SK-N-SH (cell line): ENCODE measurements around the gene CARD18. TPM values are rescaled to one million over a fixed set of nuclear protein-coding genes. Genes with fewer than 3 reads are reported as not detected.

Source experiments
- CTCF ChIA-PET: fragments of 300-600, 350-600 bp; formaldehyde crosslinking; extraction: SDS; loops from one replicate; lab custom pipeline; 2021; lab: Yijun Ruan, JAX
- POLR2A ChIA-PET: fragments of 350-600 bp; sonication (Branson Sonifier 250); formaldehyde crosslinking; extraction: SDS; loops from one replicate; lab custom pipeline; 2020; ENCODE audit warnings: antibody characterized with exemption, inconsistent platforms; lab: Yijun Ruan, JAX
- DNase-seq: peaks from one replicate; pipeline ENCODE4 v3.0.0; 2012
- H2AFZ ChIP-seq: fragments of 200-600 bp; sonication (generic); 2 replicates; pipeline ENCODE4 v1.8.1; 2016; ENCODE audit warnings: antibody characterized with exemption, mild to moderate bottlenecking, low read depth
- H3F3A ChIP-seq: fragments of 200-600 bp; sonication (generic); replicated peaks from 2 replicates; pipeline ENCODE3; 2016; ENCODE audit warnings: antibody characterized with exemption, mild to moderate bottlenecking; ENCODE audit not compliant: insufficient read depth
- H3K27ac ChIP-seq, 2 experiments: fragments of 200-500 bp in 1 of 2; fragments of 200-600 bp in 1 of 2; sonication (Bioruptor generic) in 1 of 2; sonication (generic), shearing (Covaris generic) in 1 of 2; 2 replicates each; pipeline versions ENCODE4 v1.5.1 to v1.6.1; 2014 to 2016; ENCODE audit warnings: low read depth in 2 of 2, inconsistent platforms in 1 of 2, low read length in 1 of 2, mild to moderate bottlenecking in 1 of 2, mixed read lengths in 1 of 2
- H3K27me3 ChIP-seq: fragments of 200-600 bp; sonication (generic), shearing (Covaris generic); 2 replicates; pipeline ENCODE4 v1.6.1; 2016; ENCODE audit warnings: mixed run types; ENCODE audit not compliant: insufficient read depth
- H3K36me3 ChIP-seq, 2 experiments: fragments of 200-500 bp in 1 of 2; fragments of 200-600 bp in 1 of 2; sonication (Bioruptor generic) in 1 of 2; sonication (generic) in 1 of 2; replicated peaks in 1 of 2; 2 replicates each; pipeline versions ENCODE3 to v1.5.1; 2014 to 2016; ENCODE audit warnings: low read length in 1 of 2, mild to moderate bottlenecking in 1 of 2; ENCODE audit not compliant: insufficient read depth in 2 of 2, control insufficient read depth in 1 of 2
- H3K4me1 ChIP-seq, 2 experiments: fragments of 200-500 bp in 1 of 2; fragments of 200-600 bp in 1 of 2; sonication (Bioruptor generic) in 1 of 2; sonication (generic), shearing (Covaris generic) in 1 of 2; 2 replicates each; pipeline versions ENCODE4 v1.5.1 to v1.6.1; 2014 to 2016; ENCODE audit warnings: low read depth in 1 of 2, low read length in 1 of 2, mixed run types in 1 of 2; ENCODE audit not compliant: insufficient read depth in 2 of 2, control insufficient read depth in 1 of 2
- H3K4me2 ChIP-seq: fragments of 200-600 bp; sonication (generic), shearing (Covaris generic); 2 replicates; pipeline ENCODE4 v1.6.1; 2017; ENCODE audit warnings: mixed run types
- H3K4me3 ChIP-seq, 2 experiments: fragments of 200-500 bp in 1 of 2; fragments of 200-600 bp in 1 of 2; sonication (Bioruptor generic) in 1 of 2; sonication (generic), shearing (Covaris generic) in 1 of 2; 2 replicates each; pipeline versions ENCODE4 v1.5.1 to v1.8.1; 2014 to 2016; ENCODE audit warnings: low read depth in 2 of 2, inconsistent platforms in 1 of 2, low read length in 1 of 2, mild to moderate bottlenecking in 1 of 2, mixed read lengths in 1 of 2, moderate library complexity in 1 of 2
- H3K79me2 ChIP-seq: fragments of 200-600 bp; sonication (generic); 2 replicates; pipeline ENCODE4 v1.8.1; 2017; ENCODE audit warnings: mild to moderate bottlenecking; ENCODE audit not compliant: insufficient read depth
- H3K9ac ChIP-seq: fragments of 200-600 bp; sonication (generic); 2 replicates; pipeline ENCODE4 v1.6.1; 2017; ENCODE audit warnings: mixed run types
- H3K9me2 ChIP-seq: fragments of 200-600 bp; sonication (generic); 2 replicates; pipeline ENCODE4 v1.6.1; 2017; ENCODE audit warnings: mixed run types
- H3K9me3 ChIP-seq: fragments of 200-600 bp; sonication (generic); 2 replicates; pipeline ENCODE4 v1.6.1; 2017; ENCODE audit warnings: mixed run types, mild to moderate bottlenecking, moderate library complexity
- H4K20me1 ChIP-seq: fragments of 200-600 bp; sonication (generic); 2 replicates; pipeline ENCODE4 v1.6.1; 2017; ENCODE audit warnings: mild to moderate bottlenecking, mixed run types; ENCODE audit not compliant: insufficient read depth
- CHD2 ChIP-seq: fragments of 150-350 bp; IDR thresholded peaks from 2 replicates; pipeline ENCODE4 v1.6.1; 2018; ENCODE audit warnings: low read length; ENCODE audit not compliant: partially characterized antibody
- EZH2phosphoT487 ChIP-seq: fragments of 200-600 bp; sonication (generic); IDR thresholded peaks from 2 replicates; pipeline ENCODE4 v1.6.1; 2017; ENCODE audit warnings: low read depth, mixed run types, mild to moderate bottlenecking, antibody characterized with exemption, moderate library complexity, borderline replicate concordance
- GATA2 ChIP-seq: sonication (generic); formaldehyde crosslinking; IDR thresholded peaks from 2 replicates; pipeline ENCODE4 v1.5.0; 2020; ENCODE audit warnings: mild to moderate bottlenecking, missing genetic modification reagents
- JUND ChIP-seq: IDR thresholded peaks from 2 replicates; pipeline ENCODE4 v1.4.0; 2012
- MEF2A ChIP-seq: IDR thresholded peaks from 2 replicates; pipeline ENCODE4 v1.4.0; 2012; ENCODE audit warnings: low read depth, borderline replicate concordance
- NRF1 ChIP-seq: IDR thresholded peaks from 2 replicates; pipeline ENCODE4 v1.6.1; 2012; ENCODE audit warnings: low read depth, mild to moderate bottlenecking, low read length
- POLR2AphosphoS5 ChIP-seq: IDR thresholded peaks from 2 replicates; pipeline ENCODE4 v1.6.1; 2012; ENCODE audit warnings: low read depth, low read length
- RCOR1 ChIP-seq: fragments of 150-350 bp; IDR thresholded peaks from 2 replicates; pipeline ENCODE4 v1.6.1; 2017; ENCODE audit warnings: antibody characterized with exemption, low read length
- RXRA ChIP-seq: IDR thresholded peaks from 2 replicates; pipeline ENCODE4 v1.4.0; 2012; ENCODE audit warnings: low read depth, mild to moderate bottlenecking, borderline replicate concordance
- SIN3A ChIP-seq: IDR thresholded peaks from 2 replicates; pipeline ENCODE4 v1.6.1; 2012; ENCODE audit warnings: low read depth, mild to moderate bottlenecking, low read length, moderate library complexity, borderline replicate concordance
- SMC3 ChIP-seq: IDR thresholded peaks from 2 replicates; pipeline ENCODE4 v1.6.1; 2012; ENCODE audit warnings: low read depth, low read length, improper control_type of control experiment
- TCF12 ChIP-seq: IDR thresholded peaks from 2 replicates; pipeline ENCODE4 v1.4.0; 2012
- TEAD4 ChIP-seq: IDR thresholded peaks from 2 replicates; pipeline ENCODE4 v1.4.0; 2012; ENCODE audit warnings: mild to moderate bottlenecking, borderline replicate concordance; ENCODE audit not compliant: insufficient read depth
- YY1 ChIP-seq: IDR thresholded peaks from 2 replicates; pipeline ENCODE4 v1.4.0; 2012; ENCODE audit warnings: low read depth, mild to moderate bottlenecking
- WGBS: methylation state at CpG from one replicate; pipeline ENCODE4 v1.1.6; 2017; ENCODE audit warnings: low lambda C conversion rate; 5-methylcytosine and 5-hydroxymethylcytosine counted together
- polyA plus RNA-seq, 3 experiments: library from polyadenylated mRNA; depleted of rRNA; stranded (reverse); fragments of >200 nt; gene quantifications; 2 replicates each; pipeline ENCODE4 v1.2.3, GENCODE V29; 2012
- TF ChIP-seq, protein P1 (sequence below): fragments of 150-350 bp; IDR thresholded peaks from 2 replicates; pipeline ENCODE4 v1.6.1; 2016; ENCODE audit warnings: mild to moderate bottlenecking, low read depth, low read length
- TF ChIP-seq, protein P2 (sequence below): IDR thresholded peaks from 2 replicates; pipeline ENCODE4 v1.4.0; 2012; ENCODE audit warnings: low read depth, borderline replicate concordance
- TF ChIP-seq, protein P3 (sequence below): IDR thresholded peaks from 2 replicates; pipeline ENCODE4 v1.4.0; 2012; ENCODE audit warnings: low read depth, borderline replicate concordance

The CARD18 gene
- polyA plus RNA-seq, 1 of the 3 experiments (the other 2 are of a cell fraction), result not detected

DNA sequence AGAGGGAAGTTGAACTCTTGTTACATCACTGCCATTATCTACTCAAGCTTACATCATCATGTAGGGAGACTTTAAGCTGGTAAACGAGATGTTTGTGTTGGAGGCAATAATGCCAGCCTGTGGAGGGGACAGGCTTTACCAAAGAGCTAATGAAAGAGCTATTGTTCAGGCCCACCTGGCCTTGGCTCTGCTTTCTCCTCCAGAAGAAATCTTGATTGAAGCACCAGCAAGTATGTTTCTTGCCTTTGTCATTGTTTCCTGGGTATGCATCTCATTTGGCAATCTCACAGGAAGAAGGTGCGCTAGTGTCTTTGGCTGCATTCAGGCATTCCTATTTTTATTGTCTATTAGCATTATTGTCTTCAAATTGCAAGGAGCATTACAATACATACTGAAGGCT, 16.7 kb upstream of the CARD18 start:
- Histone ChIP-seq H3K4me2 (no peak overlapping the region), H3K4me1 (no peaks in the 10 kb centered on the region; a peak in 1 of 4 replicates), H3K79me2 (no peaks in the 10 kb centered on the region), H3K4me3 (no peak overlapping the region), H4K20me1 (no peaks in the 10 kb centered on the region), H3K9me2 (no peaks in the 10 kb centered on the region), H3K9me3 (no peaks in the 10 kb centered on the region), H3K27ac (no peak overlapping the region), H3F3A (no peaks in the 10 kb centered on the region), H3K27me3 (no peaks in the 10 kb centered on the region), H2AFZ (no peak overlapping the region), H3K36me3 (no peaks in the 10 kb centered on the region), H3K9ac (no peak overlapping the region)
- ChIA-PET POLR2A (no interaction called here), CTCF (interaction anchor here (1.5 kb wide), 1 partner anchor 11 kb away, joined by 4 read pairs; no protein-coding TSS in a partner anchor)
- no peak for TF ChIP-seq CHD2
- TF ChIP-seq SMC3, result no peak
- TF ChIP-seq TEAD4, result no peak
- no peak for TF ChIP-seq JUND
- TF ChIP-seq, protein P1, sequence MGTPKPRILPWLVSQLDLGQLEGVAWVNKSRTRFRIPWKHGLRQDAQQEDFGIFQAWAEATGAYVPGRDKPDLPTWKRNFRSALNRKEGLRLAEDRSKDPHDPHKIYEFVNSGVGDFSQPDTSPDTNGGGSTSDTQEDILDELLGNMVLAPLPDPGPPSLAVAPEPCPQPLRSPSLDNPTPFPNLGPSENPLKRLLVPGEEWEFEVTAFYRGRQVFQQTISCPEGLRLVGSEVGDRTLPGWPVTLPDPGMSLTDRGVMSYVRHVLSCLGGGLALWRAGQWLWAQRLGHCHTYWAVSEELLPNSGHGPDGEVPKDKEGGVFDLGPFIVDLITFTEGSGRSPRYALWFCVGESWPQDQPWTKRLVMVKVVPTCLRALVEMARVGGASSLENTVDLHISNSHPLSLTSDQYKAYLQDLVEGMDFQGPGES, result no peak
- no peak for TF ChIP-seq POLR2AphosphoS5
- TF ChIP-seq, protein P2, sequence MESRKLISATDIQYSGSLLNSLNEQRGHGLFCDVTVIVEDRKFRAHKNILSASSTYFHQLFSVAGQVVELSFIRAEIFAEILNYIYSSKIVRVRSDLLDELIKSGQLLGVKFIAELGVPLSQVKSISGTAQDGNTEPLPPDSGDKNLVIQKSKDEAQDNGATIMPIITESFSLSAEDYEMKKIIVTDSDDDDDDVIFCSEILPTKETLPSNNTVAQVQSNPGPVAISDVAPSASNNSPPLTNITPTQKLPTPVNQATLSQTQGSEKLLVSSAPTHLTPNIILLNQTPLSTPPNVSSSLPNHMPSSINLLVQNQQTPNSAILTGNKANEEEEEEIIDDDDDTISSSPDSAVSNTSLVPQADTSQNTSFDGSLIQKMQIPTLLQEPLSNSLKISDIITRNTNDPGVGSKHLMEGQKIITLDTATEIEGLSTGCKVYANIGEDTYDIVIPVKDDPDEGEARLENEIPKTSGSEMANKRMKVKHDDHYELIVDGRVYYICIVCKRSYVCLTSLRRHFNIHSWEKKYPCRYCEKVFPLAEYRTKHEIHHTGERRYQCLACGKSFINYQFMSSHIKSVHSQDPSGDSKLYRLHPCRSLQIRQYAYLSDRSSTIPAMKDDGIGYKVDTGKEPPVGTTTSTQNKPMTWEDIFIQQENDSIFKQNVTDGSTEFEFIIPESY, result no peak
- no peak for TF ChIP-seq YY1
- TF ChIP-seq GATA2 (CRISPR knock-in tag), result no peak
- TF ChIP-seq RXRA, result no peak
- no peak for TF ChIP-seq EZH2phosphoT487
- no peak for TF ChIP-seq RCOR1
- TF ChIP-seq, protein P3, sequence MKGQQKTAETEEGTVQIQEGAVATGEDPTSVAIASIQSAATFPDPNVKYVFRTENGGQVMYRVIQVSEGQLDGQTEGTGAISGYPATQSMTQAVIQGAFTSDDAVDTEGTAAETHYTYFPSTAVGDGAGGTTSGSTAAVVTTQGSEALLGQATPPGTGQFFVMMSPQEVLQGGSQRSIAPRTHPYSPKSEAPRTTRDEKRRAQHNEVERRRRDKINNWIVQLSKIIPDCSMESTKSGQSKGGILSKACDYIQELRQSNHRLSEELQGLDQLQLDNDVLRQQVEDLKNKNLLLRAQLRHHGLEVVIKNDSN, result no peak
- TF ChIP-seq SIN3A, result no peak
- TF ChIP-seq NRF1, result no peak
- no peak for TF ChIP-seq TCF12
- TF ChIP-seq MEF2A, result no peak
- DNase-seq, result no peak
- WGBS, result 42% methylated on average over 2 of the region's 2 CpGs
